B cell (primary cell): ENCODE measurements around the gene SOCS3. TPM values are rescaled to one million over a fixed set of nuclear protein-coding genes. Genes with fewer than 3 reads are reported as not detected.

ENCODE experiments used
- ATAC-seq: fragments of 200-7000 bp; cut with Tn5 transposase; one replicate; pipeline ENCODE4 v1.10.0; 2021; ENCODE audit warnings: low read depth, mild to moderate bottlenecking, moderate number of reproducible peaks, moderate library complexity
- CTCF ChIA-PET: fragments of 350-600 bp; sonication (Branson Sonifier 250); formaldehyde crosslinking; loops from one replicate; lab custom pipeline; 2021; ENCODE audit warnings: antibody characterized with exemption, inconsistent platforms; lab: Charles Lee
- POLR2A ChIA-PET: fragments of 350-600 bp; sonication (Branson Sonifier 250); formaldehyde crosslinking; loops from one replicate; lab custom pipeline; 2021; ENCODE audit warnings: antibody characterized with exemption; lab: Charles Lee
- DNase-seq: peaks from one replicate; pipeline ENCODE4 v3.0.0; 2013
- H2AFZ ChIP-seq: 2 replicates; pipeline ENCODE4 v1.6.1; 2012; ENCODE audit warnings: mild to moderate bottlenecking, low read depth, low read length; ENCODE audit not compliant: insufficient read depth, poor library complexity, severe bottlenecking
- H3K27ac ChIP-seq, 2 donors: 1 replicate in 1 of 2; 2 replicates in 1 of 2; pipeline ENCODE4 v1.5.1; 2012 to 2013; ENCODE audit warnings: low read length in 2 of 2, mild to moderate bottlenecking in 2 of 2, moderate library complexity in 1 of 2
- H3K27me3 ChIP-seq, 4 experiments: fragments of 200-600 bp in 1 of 4; sonication (generic) in 1 of 4; replicated peaks in 1 of 4; 1 replicate in 2 of 4; 2 replicates in 2 of 4; pipeline versions ENCODE4 v1.6.1 to v1.7.0; 2013 to 2016; ENCODE audit warnings: low read length in 3 of 4, mild to moderate bottlenecking in 2 of 4, mixed read lengths in 1 of 4, moderate library complexity in 1 of 4; ENCODE audit not compliant: insufficient read depth in 4 of 4, control insufficient read depth in 3 of 4; ENCODE audit errors: control extremely low read depth in 1 of 4
- H3K36me3 ChIP-seq, 2 experiments: replicated peaks in 1 of 2; 1 replicate in 1 of 2; 2 replicates in 1 of 2; pipeline versions ENCODE4 v1.6.1 to v1.7.1; 2013; ENCODE audit warnings: low read length in 1 of 2; ENCODE audit not compliant: insufficient read depth in 2 of 2, control insufficient read depth in 1 of 2; ENCODE audit errors: control extremely low read depth in 1 of 2, extremely low read depth in 1 of 2
- H3K4me1 ChIP-seq, 2 donors: fragments of 200-600 bp in 1 of 2; sonication (generic) in 1 of 2; 1 replicate in 1 of 2; 2 replicates in 1 of 2; pipeline versions ENCODE4 v1.5.1 to v1.6.1; 2013 to 2017; ENCODE audit warnings: low read length in 2 of 2; ENCODE audit not compliant: control insufficient read depth in 2 of 2, insufficient read depth in 2 of 2
- H3K4me2 ChIP-seq: replicated peaks from 2 replicates; pipeline ENCODE3; 2012; ENCODE audit warnings: mild to moderate bottlenecking, low read depth, low read length; ENCODE audit not compliant: poor library complexity, severe bottlenecking
- H3K4me3 ChIP-seq, 5 experiments: fragments of 200-600 bp in 1 of 5; sonication (generic) in 1 of 5; 1 replicate in 3 of 5; 2 replicates in 2 of 5; pipeline versions ENCODE4 v1.5.1 to v1.7.0; 2011 to 2016; ENCODE audit warnings: low read length in 4 of 5, mild to moderate bottlenecking in 4 of 5, low read depth in 2 of 5, control low read depth in 1 of 5, moderate library complexity in 1 of 5; ENCODE audit not compliant: insufficient read depth in 1 of 5; ENCODE audit errors: control extremely low read depth in 1 of 5, extremely low read depth in 1 of 5
- H3K79me2 ChIP-seq: fragments of 200-600 bp; sonication (generic); one replicate; pipeline ENCODE4 v1.6.0; 2016; ENCODE audit warnings: low read length; ENCODE audit not compliant: control insufficient read depth, insufficient read depth
- H3K9ac ChIP-seq: fragments of 200-600 bp; sonication (generic); 2 replicates; pipeline ENCODE4 v1.6.1; 2017; ENCODE audit warnings: mild to moderate bottlenecking, low read length, moderate library complexity
- H3K9me3 ChIP-seq, 3 donors: one replicate each; pipeline versions ENCODE4 v1.6.1 to v1.7.1; 2013; ENCODE audit warnings: low read length in 2 of 3; ENCODE audit not compliant: control insufficient read depth in 2 of 3, insufficient read depth in 1 of 3; ENCODE audit errors: control extremely low read depth in 1 of 3
- H4K20me1 ChIP-seq: 2 replicates; pipeline ENCODE4 v1.6.0; 2012; ENCODE audit warnings: mild to moderate bottlenecking, low read length; ENCODE audit not compliant: insufficient read depth, control insufficient read depth, poor library complexity, severe bottlenecking
- H3K27ac Mint-ChIP-seq: one replicate; pipeline ENCODE4 v1.8.0; 2021; ENCODE audit warnings: mixed read lengths
- H3K27me3 Mint-ChIP-seq: one replicate; pipeline ENCODE4 v1.8.0; 2021; ENCODE audit warnings: mixed read lengths
- H3K4me1 Mint-ChIP-seq: one replicate; pipeline ENCODE4 v1.8.0; 2021; ENCODE audit warnings: mixed read lengths
- H3K4me3 Mint-ChIP-seq: one replicate; pipeline ENCODE4 v1.8.0; 2021; ENCODE audit warnings: mixed read lengths
- H3K9me3 Mint-ChIP-seq: one replicate; pipeline ENCODE4 v1.8.0; 2022; ENCODE audit warnings: mixed read lengths; ENCODE audit not compliant: insufficient read depth
- EZH2 ChIP-seq: IDR thresholded peaks from 2 replicates; pipeline ENCODE4 v1.6.1; 2012; ENCODE audit warnings: borderline replicate concordance, low read depth, mild to moderate bottlenecking, moderate library complexity, low read length; ENCODE audit not compliant: insufficient read depth, poor library complexity, severe bottlenecking
- WGBS: methylation state at CpG from one replicate; pipeline ENCODE4 v1.1.5; 2013; ENCODE audit warnings: missing lambda C conversion rate; ENCODE audit not compliant: insufficient coverage; 5-methylcytosine and 5-hydroxymethylcytosine counted together
- intact Hi-C: fragments of 100-400 bp; cut with micrococcal nuclease; formaldehyde crosslinking; loops from one replicate; pipeline ENCODE4 v1.10.0; 2022
- polyA plus RNA-seq: library from polyadenylated mRNA; depleted of rRNA; stranded (reverse); fragments of >200 nt; gene quantifications from 2 replicates; pipeline ENCODE4 v1.2.3, GENCODE V29; 2012
- total RNA-seq, 2 donors: library from RNA; stranded (reverse); fragments of 120-200 nt in 1 of 2; gene quantifications; 1 replicate in 1 of 2; 2 replicates in 1 of 2; pipeline versions ENCODE4 v1.2.3 to v1.2.4, GENCODE V29; 2013 to 2022
- TF ChIP-seq, protein P1 (sequence below): fragments of 200-600 bp; IDR thresholded peaks from one replicate; pipeline ENCODE4 v1.8.0; 2022; ENCODE audit warnings: antibody characterized with exemption, mild to moderate bottlenecking

The SOCS3 gene
- total and polyA plus RNA-seq, 2 donors (not counting 1 experiment from before 2014, with no cell fraction given): 41.8 to 67.6 TPM

DNA sequence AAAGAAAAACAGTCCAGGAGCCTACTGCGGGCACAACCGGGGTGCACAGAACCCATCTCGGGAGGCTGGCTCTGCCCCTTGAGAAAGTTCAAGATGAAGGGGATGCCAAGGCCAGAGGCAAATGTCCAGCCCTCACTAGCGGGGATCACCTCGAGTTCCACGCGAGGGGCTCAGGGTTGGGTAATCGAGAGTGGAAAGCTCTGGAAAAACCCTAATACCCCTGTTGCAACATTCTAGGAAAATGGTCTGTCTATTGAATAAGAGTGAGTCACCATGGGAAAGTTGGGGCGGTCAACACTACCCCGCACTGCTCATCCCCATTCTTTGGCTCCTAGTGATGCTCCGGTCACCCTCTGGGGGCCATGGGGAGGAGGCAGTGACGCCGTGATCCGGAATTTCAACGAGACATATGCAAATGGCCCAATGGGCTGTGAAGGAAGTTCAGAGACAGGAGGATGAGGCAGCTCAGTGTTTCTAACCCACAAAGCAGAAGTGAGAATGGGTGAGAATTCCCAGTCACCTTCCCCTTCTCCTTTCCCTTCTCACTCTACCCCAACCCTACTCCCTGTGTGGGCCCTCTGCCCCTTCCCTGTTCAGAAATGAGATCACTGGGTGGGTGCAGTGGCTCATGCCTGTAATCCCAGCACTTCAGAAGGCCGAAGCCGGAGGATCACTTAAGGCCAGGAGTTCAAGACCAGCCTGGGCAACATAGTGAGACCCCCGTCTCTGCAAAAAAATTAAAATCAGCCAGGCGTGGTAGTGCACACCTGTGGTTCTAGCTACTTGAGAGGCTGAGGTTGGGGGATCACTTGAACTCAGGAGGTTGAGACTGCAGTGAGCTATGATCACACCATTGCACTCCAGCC is 22.4 kb downstream of the SOCS3 start:
- CTCF ChIA-PET: interaction anchor here (0.9 to 14.5 kb wide), 6 partner anchors 10 to 440 kb away, joined by 3 to 171 read pairs (median 4); partner anchors contain the start of gene SOCS3
- no peaks in the 10 kb centered on the region for H3K79me2 ChIP-seq
- peak overlapping the region in 2 of 5 experiments; percentile 18 to 42 for H3K4me3 ChIP-seq
- H3K9ac ChIP-seq: peak overlapping the region; percentile 31
- peak overlapping the region; percentile 63 for H3K4me2 ChIP-seq
- 20% methylated on average over 5 of the region's 19 CpGs for WGBS
- H3K9me3 ChIP-seq: peaks cover 0 to 4% (median 0%) of the 10 kb centered on the region in 3 donors
- no peaks in the 10 kb centered on the region for H3K27me3 ChIP-seq
- Mint-ChIP-seq H3K27me3 (no peaks in the 10 kb centered on the region), H3K4me3 (peak overlapping the region; percentile 88), H3K4me1 (peaks cover 54% of the 10 kb centered on the region), H3K27ac (peak overlapping the region; percentile 95), H3K9me3 (no peaks in the 10 kb centered on the region)
- ATAC-seq (peak; percentile 77), DNase-seq (peak; percentile 92)
- intact Hi-C loops: loop anchor here (1.0 to 5.0 kb wide), 5 partner anchors 19 to 205 kb away; partner anchors contain the start of genes PGS1, SOCS3 and TMC8
- POLR2A ChIA-PET: interaction anchor here (0.6 to 2.4 kb wide), 7 partner anchors 19 to 209 kb away, joined by 3 to 12 read pairs (median 5); partner anchors contain the start of genes SOCS3 and TMC6
- TF ChIP-seq, protein P1, sequence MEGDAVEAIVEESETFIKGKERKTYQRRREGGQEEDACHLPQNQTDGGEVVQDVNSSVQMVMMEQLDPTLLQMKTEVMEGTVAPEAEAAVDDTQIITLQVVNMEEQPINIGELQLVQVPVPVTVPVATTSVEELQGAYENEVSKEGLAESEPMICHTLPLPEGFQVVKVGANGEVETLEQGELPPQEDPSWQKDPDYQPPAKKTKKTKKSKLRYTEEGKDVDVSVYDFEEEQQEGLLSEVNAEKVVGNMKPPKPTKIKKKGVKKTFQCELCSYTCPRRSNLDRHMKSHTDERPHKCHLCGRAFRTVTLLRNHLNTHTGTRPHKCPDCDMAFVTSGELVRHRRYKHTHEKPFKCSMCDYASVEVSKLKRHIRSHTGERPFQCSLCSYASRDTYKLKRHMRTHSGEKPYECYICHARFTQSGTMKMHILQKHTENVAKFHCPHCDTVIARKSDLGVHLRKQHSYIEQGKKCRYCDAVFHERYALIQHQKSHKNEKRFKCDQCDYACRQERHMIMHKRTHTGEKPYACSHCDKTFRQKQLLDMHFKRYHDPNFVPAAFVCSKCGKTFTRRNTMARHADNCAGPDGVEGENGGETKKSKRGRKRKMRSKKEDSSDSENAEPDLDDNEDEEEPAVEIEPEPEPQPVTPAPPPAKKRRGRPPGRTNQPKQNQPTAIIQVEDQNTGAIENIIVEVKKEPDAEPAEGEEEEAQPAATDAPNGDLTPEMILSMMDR: peak; percentile 4
- TF ChIP-seq EZH2: no peak
- H2AFZ ChIP-seq: no peak overlapping the region
- H3K36me3 ChIP-seq: no peaks in the 10 kb centered on the region
- H3K4me1 ChIP-seq: peaks cover 51 to 57% of the 10 kb centered on the region in 2 donors
- no peaks in the 10 kb centered on the region for H4K20me1 ChIP-seq
- peak overlapping the region; percentile 59 to 61 for H3K27ac ChIP-seq
